ENCODE measurements around the gene C2orf49.
A peak's percentile ranks its signal among the peaks of the same experiment; 100 is the strongest.

Gene C2orf49

GRCh38 chr2:105337122-105338019, at the start of gene C2orf49:
TSS of gene C2orf49 (plus strand) at chr2:105337540. CDS start at chr2:105337588, 48 bp downstream.
- DNase-seq, result peak; percentile 96

GRCh38 chr2:105287692-105288091, 49.6 kb upstream of the C2orf49 start:
- no peak for DNase-seq

- no peak for DNase-seq
Observed at GRCh38 chr2:105288133-105288532, 49.2 kb upstream of the C2orf49 start.

- DNase-seq, result no peak
Observed at GRCh38 chr2:105290981-105291660, 46.2 kb upstream of the C2orf49 start.

- no peak for DNase-seq
Observed at GRCh38 chr2:105291981-105292380, 45.4 kb upstream of the C2orf49 start.

- DNase-seq, result no peak
Observed at GRCh38 chr2:105294046-105294445, 43.3 kb upstream of the C2orf49 start.

- DNase-seq, result peak; percentile 51
Observed at GRCh38 chr2:105294844-105295481, 42.4 kb upstream of the C2orf49 start.

- DNase-seq, result no peak
Observed at GRCh38 chr2:105296017-105296611, 41.2 kb upstream of the C2orf49 start.

GRCh38 chr2:105297216-105297615, 40.1 kb upstream of the C2orf49 start:
- DNase-seq, result no peak

- DNase-seq, result no peak
Observed at GRCh38 chr2:105298017-105298416, 39.3 kb upstream of the C2orf49 start.

GRCh38 chr2:105299290-105299689, 38.0 kb upstream of the C2orf49 start:
- no peak for DNase-seq

GRCh38 chr2:105301646-105302045, 35.7 kb upstream of the C2orf49 start:
- no peak for DNase-seq

- DNase-seq, result no peak
Observed at GRCh38 chr2:105307146-105307545, 30.2 kb upstream of the C2orf49 start.

GRCh38 chr2:105307550-105307949, 29.8 kb upstream of the C2orf49 start:
- DNase-seq, result no peak

- no peak for DNase-seq
Observed at GRCh38 chr2:105307962-105308361, 29.4 kb upstream of the C2orf49 start.

GRCh38 chr2:105308382-105309146, 28.8 kb upstream of the C2orf49 start:
- DNase-seq, result no peak

GRCh38 chr2:105309147-105309545, 28.2 kb upstream of the C2orf49 start:
- DNase-seq, result no peak

GRCh38 chr2:105313877-105314276, 23.5 kb upstream of the C2orf49 start:
- DNase-seq, result no peak

- no peak for DNase-seq
Observed at GRCh38 chr2:105315314-105315713, 22.0 kb upstream of the C2orf49 start.

GRCh38 chr2:105317937-105318336, 19.4 kb upstream of the C2orf49 start:
- no peak for DNase-seq

- no peak for DNase-seq
Observed at GRCh38 chr2:105320651-105321215, 16.6 kb upstream of the C2orf49 start.

Measured in right forelimb (tissue), 1 donor.